Measurements from ENCODE around the gene SRSF9. TPM values are rescaled to one million over a fixed set of nuclear protein-coding genes. Genes with fewer than 3 reads are reported as not detected.

Gene SRSF9
- total RNA-seq, 4 donors from 2014 or later, result 64.5 to 107 (median 79.9) TPM

GRCh38 chr12:120465756-120466155 lies 3.8 kb downstream of the SRSF9 start:
- DNase-seq, result no peak
- H3K4me3 ChIP-seq (replicated peaks in 1 of 3), result no peak overlapping the region
- peaks cover 43 to 45% of the 10 kb centered on the region in 2 donors for H3K36me3 ChIP-seq
- intact Hi-C loops (cut with DNase I), result no loop called here
- TF ChIP-seq CTCF (IDR thresholded peaks at IDR 0.05) (no peak), POLR2A (IDR thresholded peaks at IDR 0.05) (no peak)
- no peak overlapping the region for H3K27ac ChIP-seq
- peaks cover 11 to 12% of the 10 kb centered on the region in 2 donors for H3K4me1 ChIP-seq
- WGBS, 2 donors, result 56 to 60% methylated on average over 5 of the region's 5 CpGs
- H3K9me3 ChIP-seq, result no peaks in the 10 kb centered on the region
- no peaks in the 10 kb centered on the region for H3K27me3 ChIP-seq

GRCh38 chr12:120463712-120464111 lies 5.8 kb downstream of the SRSF9 start:
- peaks cover 61 to 62% of the 10 kb centered on the region in 2 donors for H3K36me3 ChIP-seq

GRCh38 chr12:120462099-120462640 lies 7.4 kb downstream of the SRSF9 start:
- Histone ChIP-seq H3K27me3 (no peaks in the 10 kb centered on the region), H3K27ac (no peak overlapping the region), H3K36me3 (peaks cover 65 to 72% of the 10 kb centered on the region in 2 donors), H3K4me3 (replicated peaks in 1 of 3) (no peak overlapping the region), H3K4me1 (peaks cover 0 to 3% of the 10 kb centered on the region in 2 donors), H3K9me3 (no peaks in the 10 kb centered on the region)
- 86 to 87% methylated on average over 3 of the region's 3 CpGs for WGBS, 2 donors
- intact Hi-C loops (cut with DNase I), result no loop called here
- TF ChIP-seq POLR2A (IDR thresholded peaks at IDR 0.05) (no peak), CTCF (IDR thresholded peaks at IDR 0.05) (no peak)
- DNase-seq, result no peak

More at GRCh38 chr12:120463712-120464111, 5.8 kb downstream of the SRSF9 start:
- no peaks in the 10 kb centered on the region for H3K9me3 ChIP-seq
- H3K4me3 ChIP-seq (replicated peaks in 1 of 3), result no peak overlapping the region
- no peak overlapping the region for H3K27ac ChIP-seq
- intact Hi-C loops (cut with DNase I), result no loop called here
- TF ChIP-seq CTCF (IDR thresholded peaks at IDR 0.05), result no peak
- no peak for TF ChIP-seq POLR2A (IDR thresholded peaks at IDR 0.05)
- no peaks in the 10 kb centered on the region for H3K27me3 ChIP-seq
- peaks cover 5 to 6% of the 10 kb centered on the region in 2 donors for H3K4me1 ChIP-seq
- 88 to 95% methylated on average over 5 of the region's 5 CpGs for WGBS, 2 donors
- DNase-seq, result no peak

GRCh38 chr12:120460157-120460556 lies 9.4 kb downstream of the SRSF9 start:
- WGBS, 2 donors, result 94 to 98% methylated on average over 3 of the region's 3 CpGs
- H3K27me3 ChIP-seq, result no peaks in the 10 kb centered on the region
- no peak overlapping the region for H3K4me3 ChIP-seq (replicated peaks in 1 of 3)
- no peak overlapping the region for H3K27ac ChIP-seq
- H3K4me1 ChIP-seq, result no peaks in the 10 kb centered on the region
- intact Hi-C loops (cut with DNase I), result no loop called here
- H3K36me3 ChIP-seq, result peaks cover 69 to 70% of the 10 kb centered on the region in 2 donors
- H3K9me3 ChIP-seq, result no peaks in the 10 kb centered on the region
- TF ChIP-seq POLR2A (IDR thresholded peaks at IDR 0.05) (no peak), CTCF (IDR thresholded peaks at IDR 0.05) (no peak)
- DNase-seq, result no peak

- Histone ChIP-seq H3K4me3 (replicated peaks in 1 of 3) (no peak overlapping the region), H3K27ac (no peak overlapping the region), H3K27me3 (no peaks in the 10 kb centered on the region), H3K4me1 (no peaks in the 10 kb centered on the region), H3K36me3 (peaks cover 38 to 40% of the 10 kb centered on the region in 2 donors), H3K9me3 (no peaks in the 10 kb centered on the region)
- DNase-seq, result no peak
- no peak for TF ChIP-seq POLR2A (IDR thresholded peaks at IDR 0.05)
- WGBS, 2 donors, result 87% methylated on average over 6 of the region's 6 CpGs
- intact Hi-C loops (cut with DNase I), result no loop called here
Measured at GRCh38 chr12:120457133-120457532, 12.4 kb downstream of the SRSF9 start.
